Keratinocyte (primary cell): Measurements from ENCODE around the gene SLC44A5. TPM values are rescaled to one million over a fixed set of nuclear protein-coding genes. Genes with fewer than 3 reads are reported as not detected.

ENCODE experiments used
- DNase-seq: peaks from one replicate; pipeline ENCODE4 v3.0.0-alpha.2; 2011; ENCODE audit warnings: low read depth, missing footprints, low spot score
- FAIRE-seq: peaks from 2 replicates; lab custom pipeline; 2011; peaks lifted over from hg19 to GRCh38; lab: Jason Lieb, UNC
- H2AFZ ChIP-seq: 2 replicates; pipeline ENCODE4 v1.6.0; 2012; ENCODE audit warnings: low read length, control low read depth, inconsistent platforms; ENCODE audit not compliant: control insufficient read depth
- H3K27ac ChIP-seq: 2 replicates; pipeline ENCODE4 v1.5.1; 2011; ENCODE audit warnings: low read length; ENCODE audit not compliant: control insufficient read depth, insufficient read depth
- H3K27me3 ChIP-seq: 3 replicates; pipeline ENCODE4 v1.6.0; 2011; ENCODE audit warnings: low read length; ENCODE audit not compliant: control insufficient read depth, insufficient read depth; ENCODE audit errors: extremely low read depth
- H3K36me3 ChIP-seq, 2 experiments: 2 replicates in 1 of 2; 3 replicates in 1 of 2; pipeline ENCODE4 v1.5.1; 2011; ENCODE audit warnings: low read length in 2 of 2, mild to moderate bottlenecking in 1 of 2; ENCODE audit not compliant: control insufficient read depth in 2 of 2, insufficient read depth in 2 of 2; ENCODE audit errors: extremely low read depth in 1 of 2
- H3K4me1 ChIP-seq: 3 replicates; pipeline ENCODE4 v1.5.1; 2011; ENCODE audit warnings: low read length; ENCODE audit not compliant: control insufficient read depth, insufficient read depth; ENCODE audit errors: extremely low read depth
- H3K4me2 ChIP-seq: 3 replicates; pipeline ENCODE4 v1.6.0; 2011; ENCODE audit warnings: low read depth, low read length; ENCODE audit not compliant: control insufficient read depth, insufficient read depth; ENCODE audit errors: extremely low read depth
- H3K4me3 ChIP-seq, 3 experiments: fragments of 200-600 bp in 1 of 3; sonication (generic) in 1 of 3; 2 replicates in 2 of 3; 3 replicates in 1 of 3; pipeline ENCODE4 v1.5.1; 2011 to 2016; ENCODE audit warnings: low read length in 3 of 3, mild to moderate bottlenecking in 3 of 3, control low read depth in 2 of 3, inconsistent platforms in 1 of 3, low read depth in 1 of 3, mixed read lengths in 1 of 3, mixed run types in 1 of 3, moderate library complexity in 1 of 3; ENCODE audit not compliant: control insufficient read depth in 2 of 3, insufficient read depth in 2 of 3; ENCODE audit errors: extremely low read depth in 1 of 3
- H3K79me2 ChIP-seq: 2 replicates; pipeline ENCODE4 v1.6.0; 2012; ENCODE audit warnings: low read length; ENCODE audit not compliant: control insufficient read depth, insufficient read depth
- H3K9ac ChIP-seq: 3 replicates; pipeline ENCODE4 v1.6.0; 2011; ENCODE audit warnings: low read length; ENCODE audit not compliant: control insufficient read depth, insufficient read depth; ENCODE audit errors: extremely low read depth
- H3K9me1 ChIP-seq: 3 replicates; pipeline ENCODE4 v1.6.0; 2011; ENCODE audit warnings: low read length; ENCODE audit not compliant: control insufficient read depth, insufficient read depth; ENCODE audit errors: extremely low read depth
- H3K9me3 ChIP-seq: 2 replicates; pipeline ENCODE4 v1.5.1; 2012; ENCODE audit warnings: low read depth, low read length; ENCODE audit not compliant: control insufficient read depth
- H4K20me1 ChIP-seq: 3 replicates; pipeline ENCODE4 v1.6.0; 2011; ENCODE audit warnings: low read length; ENCODE audit not compliant: control insufficient read depth, insufficient read depth; ENCODE audit errors: extremely low read depth
- EZH2 ChIP-seq: IDR thresholded peaks from one replicate; pipeline ENCODE4 v1.6.1; 2012; ENCODE audit warnings: inconsistent platforms, mild to moderate bottlenecking, low read length, moderate library complexity
- dilution Hi-C: fragments of 300-500 bp; cut with MboI; formaldehyde crosslinking; loops from one replicate; pipeline ENCODE4 v1.7.0; 2020; ENCODE audit warnings: low sequenced_read_pairs; ENCODE audit not compliant: extremely low pct_ligation_motif_present
- polyA plus RNA-seq, 5 experiments: library from polyadenylated mRNA; depleted of rRNA in 3 of 5; stranded (reverse) in 3 of 5; stranded (forward) in 1 of 5; unstranded in 1 of 5; fragments of >200 nt; gene quantifications; 1 replicate in 1 of 5; 2 replicates in 3 of 5; 3 replicates in 1 of 5; pipeline versions ENCODE4 v1.2.1 to v1.2.3, GENCODE V29; 2011 to 2012; ENCODE audit warnings: missing spikeins in 2 of 5, low read depth in 1 of 5, low replicate concordance in 1 of 5
- TF ChIP-seq, protein P1 (sequence below), 3 experiments: IDR thresholded peaks in 1 of 3; conservative IDR thresholded peaks in 1 of 3; optimal IDR thresholded peaks in 1 of 3; 2 replicates in 2 of 3; 3 replicates in 1 of 3; pipeline versions ENCODE3 to v1.5.1; 2011; ENCODE audit warnings: low read length in 3 of 3, mild to moderate bottlenecking in 3 of 3, moderate library complexity in 2 of 3, control low read depth in 1 of 3, inconsistent platforms in 1 of 3; ENCODE audit not compliant: insufficient read depth in 2 of 3; ENCODE audit errors: extremely low read depth in 1 of 3

The SLC44A5 gene
- polyA plus RNA-seq, 1 donor (not counting 4 experiments of a cell fraction or from before 2014, with no cell fraction given) = 0.72 TPM

GRCh38 chr1:75233302-75233929 lies 377.5 kb downstream of the SLC44A5 start:
- H3K4me3 ChIP-seq = no peak overlapping the region
- H3K27me3 ChIP-seq = no peaks in the 10 kb centered on the region
- H2AFZ ChIP-seq = no peak overlapping the region
- no peak overlapping the region for H3K27ac ChIP-seq
- H4K20me1 ChIP-seq = no peaks in the 10 kb centered on the region
- dilution Hi-C loops = no loop called here
- no peak overlapping the region for H3K4me2 ChIP-seq
- H3K9ac ChIP-seq = no peak overlapping the region
- no peaks in the 10 kb centered on the region for H3K4me1 ChIP-seq
- peak; percentile 69 for FAIRE-seq
- H3K79me2 ChIP-seq = no peaks in the 10 kb centered on the region
- H3K9me3 ChIP-seq = no peaks in the 10 kb centered on the region
- no peaks in the 10 kb centered on the region for H3K9me1 ChIP-seq
- no peak for DNase-seq
- TF ChIP-seq EZH2 = no peak
- TF ChIP-seq, protein P1, sequence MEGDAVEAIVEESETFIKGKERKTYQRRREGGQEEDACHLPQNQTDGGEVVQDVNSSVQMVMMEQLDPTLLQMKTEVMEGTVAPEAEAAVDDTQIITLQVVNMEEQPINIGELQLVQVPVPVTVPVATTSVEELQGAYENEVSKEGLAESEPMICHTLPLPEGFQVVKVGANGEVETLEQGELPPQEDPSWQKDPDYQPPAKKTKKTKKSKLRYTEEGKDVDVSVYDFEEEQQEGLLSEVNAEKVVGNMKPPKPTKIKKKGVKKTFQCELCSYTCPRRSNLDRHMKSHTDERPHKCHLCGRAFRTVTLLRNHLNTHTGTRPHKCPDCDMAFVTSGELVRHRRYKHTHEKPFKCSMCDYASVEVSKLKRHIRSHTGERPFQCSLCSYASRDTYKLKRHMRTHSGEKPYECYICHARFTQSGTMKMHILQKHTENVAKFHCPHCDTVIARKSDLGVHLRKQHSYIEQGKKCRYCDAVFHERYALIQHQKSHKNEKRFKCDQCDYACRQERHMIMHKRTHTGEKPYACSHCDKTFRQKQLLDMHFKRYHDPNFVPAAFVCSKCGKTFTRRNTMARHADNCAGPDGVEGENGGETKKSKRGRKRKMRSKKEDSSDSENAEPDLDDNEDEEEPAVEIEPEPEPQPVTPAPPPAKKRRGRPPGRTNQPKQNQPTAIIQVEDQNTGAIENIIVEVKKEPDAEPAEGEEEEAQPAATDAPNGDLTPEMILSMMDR (optimal IDR thresholded peaks at IDR 0.05 in 1 of 3, IDR thresholded peaks at IDR 0.05 in 1 of 3, conservative IDR thresholded peaks at IDR 0.05 in 1 of 3; ENCODE audit: extremely low read depth in 1 of 3, insufficient read depth in 2 of 3, low read length in 3 of 3) = peak in 2 of 3 experiments; percentile 38 to 65
- no peaks in the 10 kb centered on the region for H3K36me3 ChIP-seq

- Histone ChIP-seq H3K27me3 (no peaks in the 10 kb centered on the region), H3K4me2 (no peak overlapping the region), H3K9ac (no peak overlapping the region), H2AFZ (no peak overlapping the region), H3K9me3 (no peaks in the 10 kb centered on the region), H3K4me3 (no peak overlapping the region), H3K27ac (no peak overlapping the region), H3K79me2 (no peaks in the 10 kb centered on the region), H3K9me1 (no peaks in the 10 kb centered on the region), H4K20me1 (no peaks in the 10 kb centered on the region), H3K4me1 (no peaks in the 10 kb centered on the region), H3K36me3 (no peaks in the 10 kb centered on the region)
- no peak for DNase-seq
- TF ChIP-seq EZH2 = no peak
- TF ChIP-seq, protein P1 (optimal IDR thresholded peaks at IDR 0.05 in 1 of 3, IDR thresholded peaks at IDR 0.05 in 1 of 3, conservative IDR thresholded peaks at IDR 0.05 in 1 of 3; ENCODE audit: extremely low read depth in 1 of 3, insufficient read depth in 2 of 3, low read length in 3 of 3) = no peak
- no peak for FAIRE-seq
- dilution Hi-C loops = no loop called here
Observed at GRCh38 chr1:75220072-75220471, 390.8 kb downstream of the SLC44A5 start.
